DOHH2 (cell line): Measurements from ENCODE around the gene QDPR.

Experiments
- H3F3A ChIP-seq: fragments of 200-600 bp; sonication (generic), shearing (Covaris generic); 2 replicates; pipeline ENCODE4 v1.6.0; 2016; ENCODE audit warnings: antibody characterized with exemption, mild to moderate bottlenecking; ENCODE audit not compliant: control insufficient read depth, insufficient read depth
- H3K27ac ChIP-seq: fragments of 200-600 bp; sonication (generic); 2 replicates; pipeline ENCODE4 v1.5.1; 2014; ENCODE audit warnings: low read depth, mild to moderate bottlenecking, low read length, moderate library complexity
- H3K27me3 ChIP-seq: fragments of 200-600 bp; sonication (generic); 2 replicates; pipeline ENCODE4 v1.6.1; 2014; ENCODE audit warnings: mild to moderate bottlenecking, low read length, mixed read lengths; ENCODE audit not compliant: control insufficient read depth
- H3K36me3 ChIP-seq: fragments of 200-600 bp; sonication (generic); 2 replicates; pipeline ENCODE4 v1.6.1; 2014; ENCODE audit warnings: mild to moderate bottlenecking, low read length, moderate library complexity, mixed read lengths; ENCODE audit not compliant: control insufficient read depth
- H3K4me1 ChIP-seq: fragments of 200-600 bp; sonication (generic); 2 replicates; pipeline ENCODE4 v1.6.1; 2014; ENCODE audit warnings: mild to moderate bottlenecking, low read length, mixed read lengths; ENCODE audit not compliant: control insufficient read depth
- H3K4me2 ChIP-seq: fragments of 200-600 bp; sonication (generic); 2 replicates; pipeline ENCODE4 v1.6.0; 2014; ENCODE audit warnings: mild to moderate bottlenecking, low read length, moderate library complexity
- H3K4me3 ChIP-seq: fragments of 200-600 bp; sonication (generic); 2 replicates; pipeline ENCODE4 v1.5.1; 2014; ENCODE audit warnings: mild to moderate bottlenecking, low read length, mixed read lengths
- H3K79me2 ChIP-seq: fragments of 200-600 bp; sonication (generic); 2 replicates; pipeline ENCODE4 v1.6.1; 2014; ENCODE audit warnings: mild to moderate bottlenecking, low read length, mixed read lengths; ENCODE audit not compliant: control insufficient read depth
- H3K9me2 ChIP-seq: fragments of 200-600 bp; sonication (generic); replicated peaks from 2 replicates; pipeline ENCODE4 v1.6.1; 2014; ENCODE audit warnings: mild to moderate bottlenecking, low read length, mixed read lengths; ENCODE audit not compliant: control insufficient read depth
- H3K9me3 ChIP-seq: fragments of 200-600 bp; sonication (generic); 2 replicates; pipeline ENCODE4 v1.6.1; 2014; ENCODE audit warnings: antibody characterized with exemption, low read length, mixed read lengths; ENCODE audit not compliant: control insufficient read depth, insufficient read depth
- H4K20me1 ChIP-seq: fragments of 200-600 bp; sonication (generic); 2 replicates; pipeline ENCODE4 v1.6.0; 2014; ENCODE audit warnings: low read depth, mild to moderate bottlenecking, antibody characterized with exemption, low read length, moderate library complexity; ENCODE audit not compliant: control insufficient read depth, insufficient read depth
- CTCF ChIP-seq: fragments of 200-600 bp; sonication (generic); IDR thresholded peaks from one replicate; pipeline ENCODE4 v1.5.1; 2014; ENCODE audit warnings: antibody characterized with exemption, mild to moderate bottlenecking, low read depth, low read length; ENCODE audit not compliant: poor library complexity, severe bottlenecking
- EZH2phosphoT487 ChIP-seq: fragments of 200-600 bp; sonication (generic); IDR thresholded peaks from 2 replicates; pipeline ENCODE4 v1.6.1; 2017; ENCODE audit warnings: borderline replicate concordance, mild to moderate bottlenecking, antibody characterized with exemption, low read length, moderate library complexity, mixed read lengths

QDPR gene

GRCh38 chr4:17535242-17535641 is 23.4 kb upstream of the QDPR start:
- no peak overlapping the region for H3K4me3 ChIP-seq
- H3K9me3 ChIP-seq = peaks cover 3% of the 10 kb centered on the region; the same call in 1 of the 2 replicates
- no peak overlapping the region for H3K4me2 ChIP-seq
- no peaks in the 10 kb centered on the region for H3K9me2 ChIP-seq
- H3K4me1 ChIP-seq = no peaks in the 10 kb centered on the region
- TF ChIP-seq EZH2phosphoT487 (no peak), CTCF (no peak)
- H3K36me3 ChIP-seq = no peaks in the 10 kb centered on the region
- H3F3A ChIP-seq = no peaks in the 10 kb centered on the region
- no peaks in the 10 kb centered on the region for H3K79me2 ChIP-seq
- no peak overlapping the region for H3K27ac ChIP-seq
- H3K27me3 ChIP-seq = peaks cover 15% of the 10 kb centered on the region
- no peaks in the 10 kb centered on the region for H4K20me1 ChIP-seq

GRCh38 chr4:17534705-17535104 is 22.8 kb upstream of the QDPR start:
- no peak overlapping the region for H3K4me2 ChIP-seq

GRCh38 chr4:17531538-17532285 is 19.8 kb upstream of the QDPR start:
- Histone ChIP-seq H3K27ac (no peak overlapping the region), H3K27me3 (peaks cover 28% of the 10 kb centered on the region), H3K79me2 (no peaks in the 10 kb centered on the region), H3F3A (no peaks in the 10 kb centered on the region), H3K4me3 (no peak overlapping the region), H3K9me3 (peaks cover 3% of the 10 kb centered on the region; the same call in 1 of the 2 replicates), H3K36me3 (no peaks in the 10 kb centered on the region), H3K9me2 (no peaks in the 10 kb centered on the region), H4K20me1 (no peaks in the 10 kb centered on the region), H3K4me1 (no peaks in the 10 kb centered on the region), H3K4me2 (no peak overlapping the region)
- TF ChIP-seq EZH2phosphoT487 (no peak), CTCF (no peak)

More at GRCh38 chr4:17534705-17535104, 22.8 kb upstream of the QDPR start:
- Histone ChIP-seq H3K9me3 (peaks cover 3% of the 10 kb centered on the region; the same call in 1 of the 2 replicates), H3K9me2 (no peaks in the 10 kb centered on the region), H3K27me3 (peaks cover 16% of the 10 kb centered on the region), H3K4me3 (no peak overlapping the region), H3K36me3 (no peaks in the 10 kb centered on the region), H3K4me1 (no peaks in the 10 kb centered on the region), H3F3A (no peaks in the 10 kb centered on the region), H4K20me1 (no peaks in the 10 kb centered on the region), H3K27ac (no peak overlapping the region), H3K79me2 (no peaks in the 10 kb centered on the region)
- TF ChIP-seq EZH2phosphoT487 (no peak), CTCF (no peak)
